GM21447 (cell line): ENCODE results near the gene CNOT4.
"Not testable (repeated sequence)": the region's sequence is repeated elsewhere in the genome, so short reads cannot be mapped to it uniquely, and the experiment has no call there.

ENCODE experiments used
- ATAC-seq: cut with Tn5 transposase; IDR thresholded peaks from one replicate; pipeline ENCODE4 v1.9.1; 2021; ENCODE audit not compliant: unreplicated experiment

Gene CNOT4

DNA sequence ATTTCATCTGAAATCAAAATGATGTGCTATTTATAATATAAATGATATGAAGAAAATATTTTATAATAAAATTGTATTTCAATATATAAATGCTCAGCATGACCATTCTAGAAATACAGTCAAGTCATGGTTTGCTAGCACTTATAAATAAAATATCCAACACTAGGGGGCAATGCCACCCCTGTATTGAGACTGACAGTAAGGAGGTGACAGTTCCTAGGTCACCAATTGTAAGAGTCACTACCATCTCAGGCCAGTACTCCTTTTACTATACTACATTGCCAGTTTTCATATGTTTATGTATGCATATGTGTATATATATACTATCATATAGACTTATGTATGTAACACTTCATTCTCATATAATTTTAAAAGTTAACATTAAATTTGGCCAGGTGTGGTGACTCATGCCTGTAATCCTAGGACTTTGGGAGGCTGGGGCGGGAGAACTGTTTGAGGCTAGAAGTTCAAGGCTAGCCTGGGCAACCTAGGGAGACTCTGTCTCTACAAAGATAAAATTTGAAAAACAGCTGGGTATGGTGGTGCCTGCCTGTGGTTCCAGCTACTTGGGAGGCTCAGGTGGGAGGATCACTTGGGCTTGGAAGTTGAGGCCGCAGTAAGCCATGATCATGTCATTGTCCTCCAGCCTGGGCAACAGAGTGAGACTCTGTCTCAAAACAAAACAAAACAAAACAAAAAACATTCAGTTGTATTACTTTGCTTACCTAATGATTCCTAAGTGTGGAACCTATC, 2.4 kb upstream of the CNOT4 start:
- ATAC-seq, result peak; percentile 28

GRCh38 chr7:135510592-135511183, 786 bp upstream of the CNOT4 start:
- ATAC-seq, result no peak

GRCh38 chr7:135509589-135509838, 388 bp downstream of the CNOT4 start:
- ATAC-seq, result no peak

GRCh38 chr7:135508883-135509588, 866 bp downstream of the CNOT4 start:
- peak; percentile 27 for ATAC-seq

DNA sequence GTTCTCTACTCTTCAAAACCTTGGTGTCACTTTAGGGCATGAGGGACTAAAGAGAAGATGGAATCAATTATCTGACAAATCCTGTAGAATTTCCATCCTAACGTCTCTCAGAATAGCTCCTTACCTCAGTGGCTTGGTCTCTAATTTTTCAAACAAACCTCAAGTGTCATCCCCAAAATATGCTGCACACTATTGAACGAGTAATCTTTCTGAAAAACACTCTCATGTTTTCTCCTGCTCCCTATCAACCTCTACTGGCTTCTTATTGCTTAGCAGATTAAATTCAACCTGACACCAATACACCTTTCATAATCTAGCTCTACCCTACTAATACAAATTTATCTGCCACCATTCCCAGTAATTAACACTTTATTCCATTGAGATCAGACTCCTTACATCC, 8.5 kb downstream of the CNOT4 start:
- no peak for ATAC-seq

- ATAC-seq, result no peak
Observed at GRCh38 chr7:135499818-135500217, 10.1 kb downstream of the CNOT4 start.

- ATAC-seq, result not testable (repeated sequence)
Observed at GRCh38 chr7:135497161-135497560, 12.7 kb downstream of the CNOT4 start.

DNA sequence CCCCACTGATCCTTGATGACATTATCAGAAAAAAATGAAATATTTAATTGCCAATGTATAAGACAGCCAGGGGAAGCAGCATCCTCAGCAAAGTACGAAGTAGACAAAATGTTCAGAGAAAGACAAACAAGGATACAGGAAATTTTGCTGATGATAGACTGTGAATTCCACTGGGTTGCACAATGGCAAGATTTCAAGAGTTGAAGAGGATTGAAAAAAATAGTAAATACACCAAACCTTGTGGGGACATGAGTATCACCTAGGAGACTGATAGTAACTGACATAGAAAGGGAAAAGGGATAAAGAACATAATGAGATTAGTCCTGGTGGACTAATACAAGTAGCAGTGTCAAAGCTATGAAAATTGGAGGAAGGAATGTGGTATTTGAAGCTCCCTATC, 16.5 kb downstream of the CNOT4 start:
- ATAC-seq, result no peak

- no peak for ATAC-seq
Observed at GRCh38 chr7:135492151-135492550, 17.8 kb downstream of the CNOT4 start.

DNA sequence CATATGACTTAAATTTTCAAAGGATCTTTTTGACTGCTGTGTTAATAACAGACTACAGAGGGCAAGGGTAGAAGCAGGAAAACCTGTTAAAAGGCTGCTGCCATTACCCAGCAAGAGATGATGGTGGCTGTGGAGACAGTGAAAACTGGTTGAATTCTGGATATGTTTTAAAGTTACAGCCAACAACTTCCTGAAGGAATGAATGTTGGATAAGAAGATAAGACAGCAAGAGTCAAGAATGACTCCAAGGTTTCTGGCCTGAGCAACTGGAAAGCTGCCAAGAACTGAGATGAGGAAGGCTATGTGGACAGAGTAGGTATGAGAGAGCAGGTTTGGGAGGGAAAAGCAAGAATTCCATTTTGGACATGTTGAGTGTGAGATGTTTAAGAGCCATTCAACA, 19.1 kb downstream of the CNOT4 start:
- ATAC-seq, result no peak

GRCh38 chr7:135489791-135490190, 20.1 kb downstream of the CNOT4 start:
- ATAC-seq, result no peak

- ATAC-seq, result no peak
Observed at GRCh38 chr7:135486261-135486920, 23.5 kb downstream of the CNOT4 start.

DNA sequence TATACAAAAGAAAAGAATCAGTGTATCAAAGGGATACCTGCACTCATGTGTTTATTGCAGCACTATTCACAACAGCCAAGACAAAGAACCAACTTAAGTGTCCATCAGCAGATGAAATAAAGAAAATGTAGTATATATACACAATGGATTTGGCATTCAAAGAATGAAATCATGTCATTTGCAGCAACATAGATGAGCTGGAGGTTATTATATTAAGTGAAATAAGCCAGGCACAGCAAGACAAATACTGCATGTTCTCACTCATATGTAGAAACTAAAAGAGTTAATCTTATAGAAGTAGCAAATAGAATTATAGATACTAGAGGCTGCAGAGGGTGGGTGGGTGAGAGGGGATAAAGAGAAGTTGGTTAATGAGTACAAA, 28.3 kb downstream of the CNOT4 start:
- no peak for ATAC-seq

GRCh38 chr7:135480966-135481597, 28.8 kb downstream of the CNOT4 start:
- ATAC-seq, result no peak

- no peak for ATAC-seq
Observed at GRCh38 chr7:135475521-135475920, 34.4 kb downstream of the CNOT4 start.

DNA sequence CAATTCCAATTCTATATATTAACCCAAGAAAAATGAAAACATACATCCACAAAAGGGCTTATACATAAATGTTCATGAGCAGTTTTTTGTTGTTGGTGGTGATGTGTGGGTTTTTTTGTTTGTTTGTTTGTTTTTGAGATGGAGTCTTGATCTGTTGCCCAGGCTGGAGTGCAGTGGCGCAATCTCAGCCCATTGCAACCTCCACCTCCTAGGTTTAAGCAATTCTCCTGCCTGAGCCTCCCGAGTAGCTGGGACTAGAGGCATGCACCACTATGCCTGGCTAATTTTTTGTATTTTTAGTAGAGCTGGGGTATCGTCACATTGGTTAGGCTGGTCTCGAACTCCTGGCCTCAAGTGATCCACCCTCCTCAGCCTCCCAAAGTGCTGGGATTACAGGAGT, 40.2 kb downstream of the CNOT4 start:
- ATAC-seq, result not testable (repeated sequence)

DNA sequence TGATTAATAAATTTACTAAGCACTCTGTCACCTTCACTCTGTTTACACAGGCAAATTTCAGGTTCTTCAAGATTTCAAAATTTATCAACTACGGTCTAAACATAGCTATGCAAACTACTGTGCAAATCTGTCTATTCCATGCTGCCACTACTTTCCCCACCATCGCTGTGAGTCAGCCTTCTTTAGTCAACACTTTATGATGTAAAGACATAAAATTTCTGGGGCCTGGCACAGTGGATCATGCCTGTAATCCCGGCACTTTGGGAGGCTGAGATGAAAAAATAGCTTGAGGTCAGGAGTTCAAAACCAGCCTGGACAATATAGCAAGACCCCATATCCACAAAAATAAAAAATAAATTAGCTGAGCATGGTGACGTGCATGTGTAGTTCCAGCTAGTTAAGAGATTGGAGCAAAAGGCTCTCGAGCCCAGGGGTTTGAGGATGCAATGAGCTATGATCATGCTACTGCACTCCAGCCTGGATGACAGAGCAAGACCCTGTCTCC, 42.6 kb downstream of the CNOT4 start:
- ATAC-seq, result no peak

GRCh38 chr7:135466442-135467206, 43.3 kb downstream of the CNOT4 start:
- ATAC-seq, result no peak

- no peak for ATAC-seq
Observed at GRCh38 chr7:135463908-135464307, 46.0 kb downstream of the CNOT4 start.

DNA sequence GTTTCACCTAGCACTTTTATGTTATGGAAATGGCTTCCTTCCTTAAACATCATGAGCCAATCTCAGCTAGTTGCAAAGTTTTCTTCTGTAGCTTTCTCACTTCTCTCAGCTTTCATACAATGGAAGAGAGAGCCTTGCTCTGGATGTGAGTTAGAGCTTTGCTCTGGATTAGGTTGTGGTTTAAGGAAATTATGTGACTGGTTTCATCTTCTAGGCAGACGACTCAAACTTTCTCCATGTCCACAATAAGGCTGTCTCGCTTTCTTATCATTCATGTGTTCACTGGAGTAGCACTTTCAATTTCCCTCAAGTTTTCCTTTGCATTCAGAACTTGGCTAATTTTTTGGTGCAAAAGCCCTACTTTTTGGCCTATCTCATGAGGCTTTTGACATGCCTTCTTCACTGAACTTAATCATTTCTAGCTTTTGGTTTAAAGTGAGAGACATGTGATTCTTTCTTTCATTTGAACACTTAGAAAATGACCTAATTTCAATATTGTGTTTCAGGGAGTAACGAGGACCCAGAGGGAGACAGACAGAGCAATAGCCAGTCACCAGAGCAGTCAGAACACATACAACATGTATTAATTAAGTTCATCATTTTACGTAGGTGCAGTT, 49.8 kb downstream of the CNOT4 start:
- ATAC-seq, result no peak
